ENCODE results near the gene MAPKAP1.

GRCh38 chr9:125422853-125423252 is 284.2 kb downstream of the MAPKAP1 start:
- no peak for TF ChIP-seq CTCF (IDR thresholded peaks at IDR 0.05)
- no peak for TF ChIP-seq POLR2A (IDR thresholded peaks at IDR 0.05)
